ENCODE measurements around the gene LMBR1L. TPM values are rescaled to one million over a fixed set of nuclear protein-coding genes. Genes with fewer than 3 reads are reported as not detected.

Gene LMBR1L
- total and polyA plus RNA-seq, 2 of the 8 experiments (the other 6 are each of a cell fraction or from before 2014, with no cell fraction given), result 36.6 to 49.6 TPM

DNA sequence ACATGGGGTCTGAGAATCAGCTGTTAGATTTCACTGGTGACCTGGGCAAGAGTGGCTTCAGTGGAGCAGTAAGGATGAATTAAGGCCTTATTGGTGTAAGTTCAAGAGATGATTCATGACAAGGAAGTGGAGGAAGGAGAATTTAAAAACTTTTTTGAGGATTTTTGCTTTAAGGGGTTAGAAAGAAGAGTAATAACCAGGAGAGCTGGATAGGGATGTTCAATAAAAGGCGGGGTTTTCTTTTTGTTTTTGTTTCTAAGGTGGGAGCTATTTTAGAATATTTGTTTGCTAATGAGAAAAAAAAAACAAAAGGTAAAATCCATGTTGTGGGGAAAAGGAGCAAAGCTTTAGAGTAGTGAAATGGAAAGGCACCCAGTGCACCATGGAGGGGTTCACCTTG is 35.8 kb upstream of the LMBR1L start:
- no peak overlapping the region for H3K56ac ChIP-seq (replicated peaks; ENCODE audit: insufficient read length, low read depth, low read length)
- no peak overlapping the region for H2BK20ac ChIP-seq (ENCODE audit: low read length)
- H3K79me1 ChIP-seq (ENCODE audit: low read depth, low read length), result no peaks in the 10 kb centered on the region
- no peak overlapping the region for H4K8ac ChIP-seq (ENCODE audit: extremely low read depth, insufficient read depth, low read length)
- POLR2A ChIA-PET (ENCODE audit: partially characterized antibody), result interaction anchor here (0.9 to 13.9 kb wide), 3 partner anchors 12 to 17 kb away, joined by 3 to 132 read pairs (median 5); partner anchors contain the start of gene TUBA1B
- no peaks in the 10 kb centered on the region for H4K20me1 ChIP-seq (replicated peaks in 1 of 2; ENCODE audit: control insufficient read depth in 1 of 2, insufficient read depth in 2 of 2, low read length in 2 of 2)
- DNase-seq (ENCODE audit: low read depth in 1 of 2, low spot score in 2 of 2) (no peak), FAIRE-seq (no peak)
- no peak overlapping the region for H3K27ac ChIP-seq (ENCODE audit: low read depth, low read length)
- H3K4me2 ChIP-seq (ENCODE audit: insufficient read depth in 1 of 2, low read depth in 2 of 2, low read length in 2 of 2), result no peak overlapping the region
- H2BK120ac ChIP-seq (replicated peaks; ENCODE audit: low read depth, low read length), result no peak overlapping the region
- no peaks in the 10 kb centered on the region for H3K79me2 ChIP-seq (ENCODE audit: control insufficient read depth in 1 of 2, insufficient read depth in 2 of 2, low read length in 2 of 2)
- no peaks in the 10 kb centered on the region for H3K4me1 ChIP-seq (replicated peaks in 1 of 4; ENCODE audit: control insufficient read depth in 3 of 4, insufficient read depth in 4 of 4, low read length in 3 of 4)
- no peak overlapping the region for H3K4me3 ChIP-seq (ENCODE audit: extremely low read depth in 1 of 4, insufficient read depth in 2 of 4, low read depth in 3 of 4, low read length in 4 of 4)
- no peak overlapping the region for H3K18ac ChIP-seq (ENCODE audit: extremely low read depth, low read length)
- whole genome bisulfite sequencing, 2 experiments (ENCODE audit: extremely low coverage in 1 of 2, insufficient coverage in 1 of 2, insufficient read length in 1 of 2, insufficient replicate concordance in 2 of 2, low coverage in 1 of 2, low lambda C conversion rate in 2 of 2, missing lambda C conversion rate in 1 of 2), result 88% methylated on average over 1 of the region's 1 CpG; no CpG with 5 or more reads in 1 of the 2 experiments
- H2BK15ac ChIP-seq (ENCODE audit: low read length), result no peak overlapping the region
- CTCF ChIA-PET (ENCODE audit: partially characterized antibody), result interaction anchor here (1.5 kb wide), 1 partner anchor 58 kb away, joined by 4 read pairs; no protein-coding TSS in a partner anchor
- no peak overlapping the region for H2BK12ac ChIP-seq (ENCODE audit: low read depth, low read length)
- no peaks in the 10 kb centered on the region; the same call in 1 of the 2 replicates for H3K23me2 ChIP-seq (ENCODE audit: low read depth, low read length)
- H3K4ac ChIP-seq (replicated peaks; ENCODE audit: insufficient read length, low read depth, low read length), result no peak overlapping the region
- no peak overlapping the region for H2BK5ac ChIP-seq (ENCODE audit: low read depth, low read length)
- no peak overlapping the region for H2AK5ac ChIP-seq (ENCODE audit: low read depth, low read length)
- H4K91ac ChIP-seq (replicated peaks; ENCODE audit: insufficient read length, low read length), result no peak overlapping the region
- H3K14ac ChIP-seq (ENCODE audit: insufficient read length), result no peak overlapping the region
- no peak overlapping the region for H2AFZ ChIP-seq (ENCODE audit: low read length)
- no peak overlapping the region for H3K9ac ChIP-seq (replicated peaks in 1 of 4; ENCODE audit: extremely low read depth in 1 of 4, low read depth in 3 of 4, low read length in 3 of 4)
- no peaks in the 10 kb centered on the region for H3K9me3 ChIP-seq (ENCODE audit: insufficient read depth in 2 of 2, low read depth in 1 of 2, low read length in 1 of 2)
- no peaks in the 10 kb centered on the region for H3K36me3 ChIP-seq (ENCODE audit: control insufficient read depth in 2 of 4, insufficient read depth in 4 of 4, low read length in 3 of 4)
- H3K27me3 ChIP-seq (replicated peaks in 1 of 4; ENCODE audit: control insufficient read depth in 3 of 4, extremely low read depth in 1 of 4, insufficient read depth in 3 of 4, low read length in 3 of 4), result no peaks in the 10 kb centered on the region
- H4K5ac ChIP-seq (ENCODE audit: insufficient read length, low read depth, low read length), result no peak overlapping the region
- H3K23ac ChIP-seq (ENCODE audit: insufficient read length), result no peak overlapping the region
- TF ChIP-seq SP1 (IDR thresholded peaks at IDR 0.05; ENCODE audit: low read depth, low read length) (no peak), RXRA (IDR thresholded peaks at IDR 0.05; ENCODE audit: insufficient read depth, low read depth, low read length) (no peak), SUZ12 (IDR thresholded peaks at IDR 0.05; ENCODE audit: low read length) (no peak), CHD2 (IDR thresholded peaks at IDR 0.05; ENCODE audit: low read length) (no peak), RNF2 (IDR thresholded peaks at IDR 0.05; ENCODE audit: borderline replicate concordance, low read depth, low read length, missing control alignments, poor library complexity, severe bottlenecking) (no peak), CBX5 (IDR thresholded peaks at IDR 0.05; ENCODE audit: low read depth, low read length) (no peak), JUND (IDR thresholded peaks at IDR 0.05; ENCODE audit: low read length) (no peak), RFX5 (IDR thresholded peaks at IDR 0.05; ENCODE audit: borderline replicate concordance, low read depth, low read length) (no peak), HDAC6 (IDR thresholded peaks at IDR 0.05; ENCODE audit: low read depth, low read length) (no peak), CBX8 (IDR thresholded peaks at IDR 0.05; ENCODE audit: borderline replicate concordance, low read depth, low read length) (no peak), TEAD4 (IDR thresholded peaks at IDR 0.05; ENCODE audit: low read depth, low read length) (no peak), SIN3A (conservative IDR thresholded peaks at IDR 0.05 in 1 of 2, IDR thresholded peaks at IDR 0.05 in 1 of 2; ENCODE audit: low read depth in 1 of 2, low read length in 2 of 2) (no peak), ASH2L (IDR thresholded peaks at IDR 0.05; ENCODE audit: low read length) (no peak)

Measured in H1 (cell line).